ENCODE measurements around the gene LRRC53. TPM values are rescaled to one million over a fixed set of nuclear protein-coding genes. Genes with fewer than 3 reads are reported as not detected.

Gene LRRC53
- total and polyA plus RNA-seq, 2 of the 8 experiments (the other 6 are each of a cell fraction or from before 2014, with no cell fraction given), result not detected

GRCh38 chr1:74437035-74437434 lies 75.4 kb downstream of the LRRC53 start:
- no peaks in the 10 kb centered on the region for H3K23me2 ChIP-seq (ENCODE audit: low read depth, low read length)
- H2BK20ac ChIP-seq (ENCODE audit: low read length), result no peak overlapping the region
- no peaks in the 10 kb centered on the region for H3K4me1 ChIP-seq (replicated peaks in 1 of 4; ENCODE audit: control insufficient read depth in 3 of 4, insufficient read depth in 4 of 4, low read length in 3 of 4)
- H2AK5ac ChIP-seq (ENCODE audit: low read depth, low read length), result no peak overlapping the region
- H3K9ac ChIP-seq (replicated peaks in 1 of 4; ENCODE audit: extremely low read depth in 1 of 4, low read depth in 3 of 4, low read length in 3 of 4), result no peak overlapping the region
- no peak overlapping the region for H3K56ac ChIP-seq (replicated peaks; ENCODE audit: insufficient read length, low read depth, low read length)
- H4K20me1 ChIP-seq (replicated peaks in 1 of 2; ENCODE audit: control insufficient read depth in 1 of 2, insufficient read depth in 2 of 2, low read length in 2 of 2), result no peaks in the 10 kb centered on the region
- FAIRE-seq (no peak), DNase-seq (ENCODE audit: low read depth in 1 of 2, low spot score in 2 of 2) (no peak)
- no peak overlapping the region for H2BK15ac ChIP-seq (ENCODE audit: low read length)
- WGBS, 2 experiments (ENCODE audit: extremely low coverage in 1 of 2, insufficient coverage in 1 of 2, insufficient read length in 1 of 2, insufficient replicate concordance in 2 of 2, low coverage in 1 of 2, low lambda C conversion rate in 2 of 2, missing lambda C conversion rate in 1 of 2), result 90% methylated on average over 1 of the region's 1 CpG; no CpG with 5 or more reads in 1 of the 2 experiments
- no peak overlapping the region for H3K23ac ChIP-seq (ENCODE audit: insufficient read length)
- H3K79me1 ChIP-seq (ENCODE audit: low read depth, low read length), result no peaks in the 10 kb centered on the region
- no peak overlapping the region for H4K5ac ChIP-seq (ENCODE audit: insufficient read length, low read depth, low read length)
- no peak overlapping the region for H2BK5ac ChIP-seq (ENCODE audit: low read depth, low read length)
- H3K36me3 ChIP-seq (ENCODE audit: control insufficient read depth in 2 of 4, insufficient read depth in 4 of 4, low read length in 3 of 4), result no peaks in the 10 kb centered on the region
- H3K14ac ChIP-seq (ENCODE audit: insufficient read length), result no peak overlapping the region
- no peak overlapping the region for H3K4me2 ChIP-seq (ENCODE audit: insufficient read depth in 1 of 2, low read depth in 2 of 2, low read length in 2 of 2)
- no peak overlapping the region for H4K8ac ChIP-seq (ENCODE audit: extremely low read depth, insufficient read depth, low read length)
- ChIA-PET POLR2A (ENCODE audit: partially characterized antibody) (no interaction called here), CTCF (ENCODE audit: partially characterized antibody) (no interaction called here)
- H2BK12ac ChIP-seq (ENCODE audit: low read depth, low read length), result no peak overlapping the region
- H3K27ac ChIP-seq (ENCODE audit: low read depth, low read length), result no peak overlapping the region
- H3K27me3 ChIP-seq (replicated peaks in 1 of 4; ENCODE audit: control insufficient read depth in 3 of 4, extremely low read depth in 1 of 4, insufficient read depth in 3 of 4, low read length in 3 of 4), result no peaks in the 10 kb centered on the region
- no peak overlapping the region for H3K18ac ChIP-seq (ENCODE audit: extremely low read depth, low read length)
- H3K9me3 ChIP-seq (ENCODE audit: insufficient read depth in 2 of 2, low read depth in 1 of 2, low read length in 1 of 2), result no peaks in the 10 kb centered on the region
- H2AFZ ChIP-seq (ENCODE audit: low read length), result no peak overlapping the region
- H3K4ac ChIP-seq (replicated peaks; ENCODE audit: insufficient read length, low read depth, low read length), result no peak overlapping the region
- H4K91ac ChIP-seq (replicated peaks; ENCODE audit: insufficient read length, low read length), result no peak overlapping the region
- no peak overlapping the region for H2BK120ac ChIP-seq (replicated peaks; ENCODE audit: low read depth, low read length)
- no peak overlapping the region for H3K4me3 ChIP-seq (ENCODE audit: extremely low read depth in 1 of 4, insufficient read depth in 2 of 4, low read depth in 3 of 4, low read length in 4 of 4)
- no peaks in the 10 kb centered on the region for H3K79me2 ChIP-seq (ENCODE audit: control insufficient read depth in 1 of 2, insufficient read depth in 2 of 2, low read length in 2 of 2)
- TF ChIP-seq, protein P1, sequence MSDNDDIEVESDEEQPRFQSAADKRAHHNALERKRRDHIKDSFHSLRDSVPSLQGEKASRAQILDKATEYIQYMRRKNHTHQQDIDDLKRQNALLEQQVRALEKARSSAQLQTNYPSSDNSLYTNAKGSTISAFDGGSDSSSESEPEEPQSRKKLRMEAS (IDR thresholded peaks at IDR 0.05), result no peak
- no peak for TF ChIP-seq TAF7 (optimal IDR thresholded peaks at IDR 0.05; ENCODE audit: borderline replicate concordance, low read depth, low read length)
- TF ChIP-seq NANOG (IDR thresholded peaks at IDR 0.05; ENCODE audit: insufficient read depth, low read depth, low read length, poor library complexity, severe bottlenecking), result no peak
- TF ChIP-seq EZH2 (IDR thresholded peaks at IDR 0.05; ENCODE audit: low read depth, low read length, severe bottlenecking), result no peak
- TF ChIP-seq BRCA1 (IDR thresholded peaks at IDR 0.05; ENCODE audit: low read depth, low read length), result no peak
- TF ChIP-seq SIRT6 (IDR thresholded peaks at IDR 0.05; ENCODE audit: low read length), result no peak
- no peak for TF ChIP-seq RBBP5 (IDR thresholded peaks at IDR 0.05; ENCODE audit: borderline replicate concordance, low read depth, low read length)

Data from H1 (cell line).